K562 (cell line): Measurements from ENCODE around the gene PLD5. TPM values are rescaled to one million over a fixed set of nuclear protein-coding genes. Genes with fewer than 3 reads are reported as not detected.

Experiments used
- ATAC-seq: fragments of 200-7000 bp; cut with Tn5 transposase; 3 replicates; pipeline ENCODE4 v1.9.1; 2020; ENCODE audit warnings: moderate library complexity
- BruUV-seq: library from RNA; stranded (reverse); fragments of 400-500 nt; replicated peaks from 2 replicates; lab custom pipeline; 2021; lab: Mats Ljungman, UMichigan
- CTCF ChIA-PET: fragments of 300-600 bp; formaldehyde crosslinking; extraction: SDS; loops from one replicate; lab custom pipeline; 2021; ENCODE audit warnings: low intra/inter-chr PET ratio; lab: Yijun Ruan, JAX
- POLR2A ChIA-PET: fragments of 300-600, 350-650 bp; sonication (Branson Sonifier 250); formaldehyde crosslinking; extraction: SDS; loops from one replicate; lab custom pipeline; 2021; ENCODE audit warnings: antibody characterized with exemption, inconsistent platforms; lab: Yijun Ruan, JAX
- DNase-seq, 4 experiments: peaks; one replicate each; pipeline versions ENCODE4 v3.0.0 to v3.0.0-alpha.2; 2011 to 2018; ENCODE audit warnings: low spot score in 3 of 4, mixed read lengths in 3 of 4; ENCODE audit errors: extremely low read depth in 1 of 4
- FAIRE-seq: peaks from 2 replicates; lab custom pipeline; 2011; peaks lifted over from hg19 to GRCh38; lab: Jason Lieb, UNC
- H2AFZ ChIP-seq: 2 replicates; pipeline ENCODE4 v1.6.0; 2011; ENCODE audit warnings: low read depth, low read length, control low read depth, inconsistent platforms
- H3K27ac ChIP-seq: fragments of 200-600 bp; 3 replicates; pipeline ENCODE4 v1.8.0; 2011; ENCODE audit warnings: low read depth, mild to moderate bottlenecking, control low read depth, inconsistent platforms, low read length, moderate library complexity, mixed read lengths; ENCODE audit errors: extremely low read depth
- H3K27me3 ChIP-seq, 2 experiments: fragments of 300-600 bp in 1 of 2; 2 replicates in 1 of 2; 3 replicates in 1 of 2; pipeline versions ENCODE4 v1.6.0 to v1.8.0; 2011; ENCODE audit warnings: inconsistent platforms in 2 of 2, low read length in 2 of 2, mild to moderate bottlenecking in 1 of 2, mixed read lengths in 1 of 2, moderate library complexity in 1 of 2; ENCODE audit not compliant: control insufficient read depth in 2 of 2, insufficient read depth in 2 of 2
- H3K36me3 ChIP-seq: fragments of 300-600 bp; 3 replicates; pipeline ENCODE4 v1.8.0; 2011; ENCODE audit warnings: mild to moderate bottlenecking, low read length, inconsistent platforms; ENCODE audit not compliant: control insufficient read depth, insufficient read depth
- H3K4me1 ChIP-seq, 2 experiments: fragments of 200-600 bp in 1 of 2; replicated peaks in 1 of 2; 2 replicates in 1 of 2; 3 replicates in 1 of 2; pipeline versions ENCODE4 v1.5.1 to v1.8.0; 2011; ENCODE audit warnings: inconsistent platforms in 2 of 2, low read length in 2 of 2, mild to moderate bottlenecking in 1 of 2, mixed read lengths in 1 of 2, moderate library complexity in 1 of 2; ENCODE audit not compliant: control insufficient read depth in 2 of 2, insufficient read depth in 2 of 2
- H3K4me2 ChIP-seq: 2 replicates; pipeline ENCODE4 v1.6.1; 2011; ENCODE audit warnings: low read length, control low read depth, inconsistent platforms, mixed read lengths; ENCODE audit not compliant: insufficient read depth
- H3K4me3 ChIP-seq: fragments of 200-600 bp; sonication (generic), shearing (Covaris generic); 2 replicates; pipeline ENCODE4 v1.5.1; 2016; ENCODE audit warnings: control low read depth, inconsistent platforms
- H3K79me2 ChIP-seq: fragments of 200-600 bp; 3 replicates; pipeline ENCODE4 v1.8.0; 2011; ENCODE audit warnings: low read length, inconsistent platforms; ENCODE audit not compliant: control insufficient read depth, insufficient read depth
- H3K9ac ChIP-seq, 2 experiments: 2 replicates each; pipeline versions ENCODE4 v1.6.0 to v1.6.1; 2011; ENCODE audit warnings: low read depth in 2 of 2, low read length in 2 of 2, control low read depth in 1 of 2, inconsistent platforms in 1 of 2, mild to moderate bottlenecking in 1 of 2, mixed read lengths in 1 of 2; ENCODE audit not compliant: insufficient read depth in 1 of 2
- H3K9me1 ChIP-seq: one replicate; pipeline ENCODE4 v1.6.0; 2011; ENCODE audit warnings: inconsistent platforms, mild to moderate bottlenecking, low read length, moderate library complexity; ENCODE audit not compliant: control insufficient read depth, insufficient read depth
- H3K9me3 ChIP-seq: replicated peaks from 2 replicates; pipeline ENCODE4 v1.5.1; 2011; ENCODE audit warnings: low read depth, low read length, inconsistent platforms; ENCODE audit not compliant: control insufficient read depth, insufficient read depth
- H4K20me1 ChIP-seq: replicated peaks from 2 replicates; pipeline ENCODE4 v1.6.1; 2011; ENCODE audit warnings: low read length, inconsistent platforms, mixed read lengths; ENCODE audit not compliant: control insufficient read depth, insufficient read depth
- DEAF1 ChIP-seq: fragments of 450-650 bp; formaldehyde crosslinking; IDR thresholded peaks from 2 replicates; pipeline ENCODE4 v1.4.0; 2020; ENCODE audit warnings: mild to moderate bottlenecking, moderate library complexity
- HOXB6 ChIP-seq: fragments of 250-450 bp; sonication (Bioruptor Pico); IDR thresholded peaks from 2 replicates; pipeline ENCODE4 v1.5.1; 2022; ENCODE audit warnings: mild to moderate bottlenecking, borderline replicate concordance
- MCM3 ChIP-seq: fragments of 450-650 bp; IDR thresholded peaks from 2 replicates; pipeline ENCODE4 v1.6.1; 2016
- ZNF408 ChIP-seq: fragments of 250-450 bp; sonication (Bioruptor Pico); IDR thresholded peaks from 2 replicates; pipeline ENCODE4 v1.4.0; 2020; ENCODE audit warnings: low read depth, mild to moderate bottlenecking, moderate library complexity
- WGBS: fragments of 100-300 bp; shearing (Covaris generic); methylation state at CpG from one replicate; pipeline ENCODE4 v1.1.6; 2016; ENCODE audit warnings: low coverage, mixed read lengths; ENCODE audit not compliant: insufficient coverage; ENCODE audit errors: missing lambda C conversion rate; 5-methylcytosine and 5-hydroxymethylcytosine counted together
- in situ Hi-C: fragments of 300-500 bp; cut with MboI; formaldehyde crosslinking; loops from 4 replicates; pipeline ENCODE4 v1.15.0; 2018; ENCODE audit warnings: inconsistent platforms, mixed read lengths
- intact Hi-C: fragments of 100-400 bp; cut with micrococcal nuclease; formaldehyde crosslinking; loops from 2 replicates; pipeline ENCODE4 v1.14.2; 2022
- polyA plus RNA-seq, 8 experiments: library from polyadenylated mRNA; depleted of rRNA in 4 of 8; stranded (reverse) in 5 of 8; unstranded in 3 of 8; fragments of >200 nt; fragmentation: Nextera tagmentation in 2 of 8; fragmentation: Illumina TruSeq in 1 of 8; extraction: Ambion mirVana in 2 of 8; extraction: Trizol in 1 of 8; gene quantifications; 2 replicates each; pipeline versions ENCODE4 v1.2.1 to v1.2.3, GENCODE V29; 2011 to 2014; ENCODE audit warnings: inconsistent platforms in 1 of 8, missing spikeins in 1 of 8
- total RNA-seq, 7 experiments: library from RNA; depleted of rRNA in 6 of 7; stranded (reverse); fragments of >200 nt in 6 of 7; fragmentation: Illumina TruSeq in 2 of 7; extraction: Trizol in 2 of 7; gene quantifications; 2 replicates each; pipeline versions ENCODE4 v1.2.1 to v1.2.3, GENCODE V29; 2011 to 2021; ENCODE audit warnings: low replicate concordance in 1 of 7
- TF ChIP-seq, protein P1 (sequence below): fragments of 250-450 bp; sonication (Bioruptor Pico); IDR thresholded peaks from 2 replicates; pipeline ENCODE4 v1.8.0; 2021; ENCODE audit warnings: moderate library complexity, mild to moderate bottlenecking, inconsistent platforms

Gene PLD5
- total and polyA plus RNA-seq, 9 of the 15 experiments (the other 6 are each of a cell fraction or from before 2014, with no cell fraction given) = not detected

GRCh38 chr1:242468784-242469183, 55.7 kb downstream of the PLD5 start:
- ChIA-PET CTCF (no interaction called here), POLR2A (no interaction called here)
- Histone ChIP-seq H3K4me3 (no peak overlapping the region), H3K36me3 (no peaks in the 10 kb centered on the region), H3K4me1 (no peaks in the 10 kb centered on the region), H2AFZ (no peak overlapping the region), H3K79me2 (no peaks in the 10 kb centered on the region), H3K27me3 (no peaks in the 10 kb centered on the region), H3K9me1 (no peaks in the 10 kb centered on the region), H3K9ac (no peak overlapping the region), H3K27ac (no peak overlapping the region), H3K4me2 (no peak overlapping the region), H3K9me3 (no peaks in the 10 kb centered on the region), H4K20me1 (no peaks in the 10 kb centered on the region)
- intact Hi-C loops (loop anchor here (5.0 to 10.0 kb wide), 2 partner anchors 556 to 1804 kb away; no protein-coding TSS in a partner anchor), in situ Hi-C loops (loop anchor here (25.0 kb wide), 2 partner anchors 581 to 1794 kb away; no protein-coding TSS in a partner anchor)
- ATAC-seq (no peak), FAIRE-seq (no peak), DNase-seq (no peak)
- BruUV-seq = no TSS peak
- 0% methylated on average over 4 of the region's 4 CpGs for WGBS
- TF ChIP-seq HOXB6 (CRISPR knock-in tag) (no peak), MCM3 (no peak), ZNF408 (CRISPR knock-in tag) (no peak), DEAF1 (CRISPR knock-in tag) (no peak)
- TF ChIP-seq, protein P1, sequence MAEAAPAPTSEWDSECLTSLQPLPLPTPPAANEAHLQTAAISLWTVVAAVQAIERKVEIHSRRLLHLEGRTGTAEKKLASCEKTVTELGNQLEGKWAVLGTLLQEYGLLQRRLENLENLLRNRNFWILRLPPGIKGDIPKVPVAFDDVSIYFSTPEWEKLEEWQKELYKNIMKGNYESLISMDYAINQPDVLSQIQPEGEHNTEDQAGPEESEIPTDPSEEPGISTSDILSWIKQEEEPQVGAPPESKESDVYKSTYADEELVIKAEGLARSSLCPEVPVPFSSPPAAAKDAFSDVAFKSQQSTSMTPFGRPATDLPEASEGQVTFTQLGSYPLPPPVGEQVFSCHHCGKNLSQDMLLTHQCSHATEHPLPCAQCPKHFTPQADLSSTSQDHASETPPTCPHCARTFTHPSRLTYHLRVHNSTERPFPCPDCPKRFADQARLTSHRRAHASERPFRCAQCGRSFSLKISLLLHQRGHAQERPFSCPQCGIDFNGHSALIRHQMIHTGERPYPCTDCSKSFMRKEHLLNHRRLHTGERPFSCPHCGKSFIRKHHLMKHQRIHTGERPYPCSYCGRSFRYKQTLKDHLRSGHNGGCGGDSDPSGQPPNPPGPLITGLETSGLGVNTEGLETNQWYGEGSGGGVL (CRISPR knock-in tag) = no peak
